ENCODE results near the gene CROT. TPM values are rescaled to one million over a fixed set of nuclear protein-coding genes. Genes with fewer than 3 reads are reported as not detected.
"Not testable (repeated sequence)": the region's sequence is repeated elsewhere in the genome, so short reads cannot be mapped to it uniquely, and the experiment has no call there.

CROT gene
- total RNA-seq, 4 donors from 2014 or later, result 10.9 to 13.1 (median 11.9) TPM

- Histone ChIP-seq H3K4me3 (no peak overlapping the region), H3K4me1 (no peaks in the 10 kb centered on the region), H3K27me3 (no peaks in the 10 kb centered on the region), H3K9me3 (no peaks in the 10 kb centered on the region), H3K36me3 (no peaks in the 10 kb centered on the region), H3K27ac (no peak overlapping the region)
- TF ChIP-seq CTCF (IDR thresholded peaks at IDR 0.05), result no peak
- no peak for TF ChIP-seq POLR2A (IDR thresholded peaks at IDR 0.05)
- TF ChIP-seq EP300 (IDR thresholded peaks at IDR 0.05), result no peak
- 70 to 79% methylated on average over 3 of the region's 3 CpGs for WGBS, 2 donors
- DNase-seq (ENCODE audit: low spot score in 2 of 2), result no peak
Observed at GRCh38 chr7:87316097-87316700, 29.3 kb upstream of the CROT start.

GRCh38 chr7:87316846-87317552, 28.5 kb upstream of the CROT start:
- no peak for TF ChIP-seq POLR2A (IDR thresholded peaks at IDR 0.05)
- TF ChIP-seq EP300 (IDR thresholded peaks at IDR 0.05), result no peak
- TF ChIP-seq CTCF (IDR thresholded peaks at IDR 0.05), result no peak
- H3K4me1 ChIP-seq, result no peaks in the 10 kb centered on the region
- no peaks in the 10 kb centered on the region for H3K36me3 ChIP-seq
- H3K27me3 ChIP-seq, result no peaks in the 10 kb centered on the region
- no peak overlapping the region for H3K27ac ChIP-seq
- 17 to 38% methylated on average over 1 of the region's 1 CpG for WGBS, 2 donors
- H3K9me3 ChIP-seq, result peaks cover 0 to 2% (median 0%) of the 10 kb centered on the region in 4 donors
- DNase-seq (ENCODE audit: low spot score in 2 of 2), result no peak
- no peak overlapping the region for H3K4me3 ChIP-seq

GRCh38 chr7:87317691-87318245, 27.7 kb upstream of the CROT start:
- H3K9me3 ChIP-seq, result peaks cover 0 to 9% (median 0%) of the 10 kb centered on the region in 4 donors
- TF ChIP-seq EP300 (IDR thresholded peaks at IDR 0.05) (no peak), CTCF (IDR thresholded peaks at IDR 0.05) (no peak), POLR2A (IDR thresholded peaks at IDR 0.05) (no peak)
- H3K27me3 ChIP-seq, result no peaks in the 10 kb centered on the region
- 93 to 98% methylated on average over 2 of the region's 2 CpGs for WGBS, 2 donors
- H3K4me1 ChIP-seq, result no peaks in the 10 kb centered on the region
- no peak for DNase-seq (ENCODE audit: low spot score in 2 of 2)
- peaks cover 0 to 6% (median 0%) of the 10 kb centered on the region in 3 donors for H3K36me3 ChIP-seq
- no peak overlapping the region for H3K27ac ChIP-seq
- H3K4me3 ChIP-seq, result no peak overlapping the region

GRCh38 chr7:87318741-87319140, 26.7 kb upstream of the CROT start:
- H3K27me3 ChIP-seq, result no peaks in the 10 kb centered on the region
- WGBS, 2 donors, result 40 to 56% methylated on average over 1 of the region's 1 CpG
- no peak for DNase-seq (ENCODE audit: low spot score in 2 of 2)
- H3K36me3 ChIP-seq, result peaks cover 0 to 16% (median 0%) of the 10 kb centered on the region in 3 donors
- H3K4me3 ChIP-seq, result no peak overlapping the region
- H3K27ac ChIP-seq, result no peak overlapping the region
- no peaks in the 10 kb centered on the region for H3K4me1 ChIP-seq
- H3K9me3 ChIP-seq, result peaks cover 0 to 12% (median 0%) of the 10 kb centered on the region in 4 donors
- TF ChIP-seq EP300 (IDR thresholded peaks at IDR 0.05), result no peak
- no peak for TF ChIP-seq POLR2A (IDR thresholded peaks at IDR 0.05)
- no peak for TF ChIP-seq CTCF (IDR thresholded peaks at IDR 0.05)

- DNase-seq (ENCODE audit: low spot score in 2 of 2); H3K4me3 ChIP-seq; H3K27ac ChIP-seq; H3K27me3 ChIP-seq; H3K4me1 ChIP-seq: not testable (repeated sequence)
- 42 to 78% methylated on average over 8 of the region's 8 CpGs for WGBS, 2 donors
- Histone ChIP-seq H3K36me3 (peaks cover 0 to 20% (median 0%) of the 10 kb centered on the region in 3 donors), H3K9me3 (peaks cover 0 to 12% (median 0%) of the 10 kb centered on the region in 4 donors)
Observed at GRCh38 chr7:87319154-87319581, 26.3 kb upstream of the CROT start.
